Inflammatory macrophage treated with lipopolysaccharide for 1 hour (primary cell): ENCODE results near the gene C16orf54.
"Not testable (repeated sequence)": the region's sequence is repeated elsewhere in the genome, so short reads cannot be mapped to it uniquely, and the experiment has no call there.

Source experiments
- DNase-seq, 2 donors: peaks; one replicate each; pipeline ENCODE4 v3.0.0-alpha.2; 2020 to 2022

The C16orf54 gene

DNA sequence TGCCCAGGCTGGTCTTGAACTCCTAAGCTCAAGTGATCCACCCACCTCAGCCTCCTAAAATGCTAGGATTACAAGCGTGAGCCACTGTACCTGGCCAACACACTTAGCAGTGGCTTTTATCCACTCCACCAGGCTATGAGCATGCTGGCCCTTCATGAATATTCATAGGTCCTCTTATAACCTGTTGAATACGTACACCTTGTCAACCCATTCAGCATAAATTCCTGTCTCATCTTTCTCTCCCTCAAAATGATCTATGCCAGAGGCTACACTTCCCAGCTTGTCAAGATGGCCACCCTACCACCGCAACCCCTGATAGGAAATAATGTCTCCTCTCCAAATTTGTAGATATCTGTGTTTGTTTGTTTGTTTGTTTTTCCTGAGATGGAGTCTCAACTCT lies 21.3 kb upstream of the C16orf54 start:
- no peak for DNase-seq

DNA sequence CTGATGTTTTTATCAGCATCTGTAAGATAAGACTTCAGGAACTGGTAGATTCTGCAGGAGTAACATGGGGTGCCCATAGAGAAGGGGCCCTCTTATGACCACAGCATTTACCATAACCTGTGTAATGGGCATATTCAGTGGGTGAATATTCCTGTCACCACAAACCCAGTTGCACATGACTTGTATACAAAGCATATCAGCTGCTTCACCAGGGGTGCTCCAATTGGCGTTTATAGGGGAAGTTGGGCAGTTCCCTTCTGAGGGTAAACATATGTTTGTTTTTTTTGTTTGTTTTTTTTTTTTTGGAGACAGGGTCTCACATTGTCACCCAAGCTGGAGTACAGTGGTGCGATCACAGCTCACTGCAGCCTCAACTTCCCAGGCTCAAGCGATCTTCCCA lies 20.8 kb upstream of the C16orf54 start:
- no peak for DNase-seq

DNA sequence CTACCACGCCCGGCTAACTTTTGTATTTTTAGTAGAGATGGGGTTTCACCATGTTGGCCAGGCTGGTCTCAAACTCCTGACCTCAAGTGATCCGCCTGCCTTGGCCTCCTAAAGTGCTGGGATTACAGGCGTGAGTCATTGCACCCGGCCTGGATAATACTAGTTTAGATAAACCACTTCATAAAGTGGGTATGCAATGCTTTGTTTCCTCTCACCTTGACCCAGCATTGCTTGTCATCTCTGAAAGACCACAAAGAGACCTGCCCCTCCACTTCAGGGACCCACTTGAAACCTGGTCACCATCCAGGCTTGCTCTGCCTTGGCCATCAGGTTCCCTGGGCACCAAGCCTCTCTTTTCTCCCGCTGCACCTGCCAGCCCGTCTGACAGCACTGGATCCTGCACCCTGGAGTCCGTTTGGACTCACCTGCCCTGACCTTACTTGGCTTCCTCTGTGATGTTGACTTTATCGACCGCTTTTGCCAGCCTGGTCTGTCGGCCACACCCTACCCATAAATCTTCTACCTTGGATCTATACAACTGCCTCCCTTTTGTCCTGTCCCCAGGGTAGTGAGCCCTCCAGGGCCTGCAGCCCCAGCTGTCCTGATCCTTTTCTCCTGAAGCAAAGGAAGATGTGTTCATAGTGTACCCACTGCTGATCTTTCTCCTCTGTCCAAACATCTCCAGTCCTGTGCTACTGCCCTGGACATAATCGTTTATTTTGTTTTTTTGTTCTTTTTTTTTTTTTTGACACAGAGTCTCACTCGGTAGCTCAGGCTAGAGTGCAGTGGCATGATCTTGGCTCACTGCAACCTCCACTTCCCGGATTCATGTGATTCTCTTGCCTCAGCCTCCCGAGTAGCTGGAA lies 19.6 kb upstream of the C16orf54 start:
- DNase-seq, result no peak

DNA sequence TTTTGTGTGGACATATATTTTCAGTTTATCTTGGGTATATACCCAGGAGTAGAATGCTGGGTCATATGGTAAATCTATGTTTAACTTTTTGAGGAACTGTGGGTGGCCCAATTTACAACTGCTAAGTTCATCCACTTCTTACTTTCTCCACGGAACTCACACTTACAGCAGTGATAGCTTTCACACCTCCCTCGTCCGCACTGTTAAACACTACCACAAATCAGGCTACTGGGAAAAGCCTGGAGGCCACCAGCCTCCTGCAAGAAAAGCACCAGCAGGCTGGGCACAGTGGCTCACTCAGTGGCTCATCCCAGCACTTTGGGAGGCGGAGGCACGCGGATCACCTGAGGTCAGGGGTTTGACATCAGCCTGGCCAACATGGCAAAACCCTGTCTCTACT lies 17.5 kb upstream of the C16orf54 start:
- DNase-seq, result no peak

DNA sequence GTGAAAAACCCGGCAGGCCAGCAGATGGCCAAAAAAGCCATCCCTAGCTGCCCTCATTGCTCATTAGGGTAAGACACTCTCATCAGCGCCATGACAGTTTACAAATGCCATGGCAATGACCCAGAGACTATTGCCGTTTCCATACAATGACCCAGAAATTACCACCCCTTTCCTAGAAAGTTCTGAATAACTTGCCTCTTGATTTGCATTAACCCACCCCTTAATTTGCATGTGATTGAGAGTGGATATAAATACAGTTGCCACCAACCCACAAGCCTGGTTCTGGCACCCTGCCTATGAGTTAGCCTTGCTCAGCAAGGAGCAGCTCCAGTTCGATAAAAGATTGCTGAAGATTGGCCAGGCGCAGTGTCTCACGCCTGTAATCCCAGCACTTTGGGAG lies 16.1 kb upstream of the C16orf54 start:
- DNase-seq, result no peak

DNA sequence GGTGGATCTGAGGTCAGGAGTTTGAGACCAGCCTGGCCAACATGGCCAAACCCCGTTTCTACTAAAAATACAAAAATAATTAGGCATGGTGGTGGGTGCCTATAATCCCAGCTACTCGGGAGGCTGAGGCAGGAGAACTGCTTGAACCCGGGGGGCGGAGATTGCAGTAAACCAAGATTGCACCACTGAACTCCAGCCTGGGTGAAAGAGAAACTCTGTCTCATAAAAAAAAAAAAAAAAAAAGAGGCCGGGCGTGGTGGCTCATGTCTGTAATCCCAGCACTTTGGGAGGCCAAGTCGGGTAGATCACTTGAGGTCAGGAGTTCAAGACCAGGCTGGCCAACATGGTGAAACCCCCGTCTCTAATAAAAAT lies 15.5 kb upstream of the C16orf54 start:
- not testable (repeated sequence) for DNase-seq

DNA sequence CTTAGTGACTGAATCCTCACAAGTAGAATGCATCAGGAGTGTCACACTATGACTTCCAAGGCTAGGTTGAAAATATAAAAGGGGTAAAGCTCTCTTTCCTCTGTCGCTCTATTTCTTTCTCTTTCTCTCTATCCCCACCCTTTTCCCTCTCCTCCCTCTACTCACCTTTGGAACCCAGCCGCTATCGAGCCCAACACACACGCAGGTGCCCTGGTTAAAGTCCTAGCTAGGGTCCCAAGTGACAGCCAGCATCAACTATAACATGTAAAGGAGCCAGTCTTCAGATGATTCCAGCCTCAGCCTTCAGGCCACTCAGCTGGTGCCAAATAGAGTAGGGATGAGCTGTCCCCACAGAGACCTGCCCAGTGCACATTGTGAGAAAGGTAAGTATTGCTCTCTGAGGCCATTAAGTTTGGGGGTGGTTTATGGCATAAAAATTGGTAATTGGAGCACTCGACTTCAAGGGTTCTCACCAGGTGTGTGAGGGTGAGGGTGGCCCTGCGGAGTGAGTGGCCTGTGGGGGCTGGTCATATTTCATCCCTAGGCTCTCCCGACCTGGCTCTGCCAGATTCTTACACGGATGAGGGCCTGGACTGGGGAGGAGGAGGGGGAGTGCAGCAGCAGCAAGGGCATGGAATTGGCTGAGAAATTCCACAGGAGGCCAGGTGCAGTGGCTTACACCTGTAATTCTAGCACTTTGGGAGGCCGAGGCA lies 14.9 kb upstream of the C16orf54 start:
- DNase-seq, result no peak

DNA sequence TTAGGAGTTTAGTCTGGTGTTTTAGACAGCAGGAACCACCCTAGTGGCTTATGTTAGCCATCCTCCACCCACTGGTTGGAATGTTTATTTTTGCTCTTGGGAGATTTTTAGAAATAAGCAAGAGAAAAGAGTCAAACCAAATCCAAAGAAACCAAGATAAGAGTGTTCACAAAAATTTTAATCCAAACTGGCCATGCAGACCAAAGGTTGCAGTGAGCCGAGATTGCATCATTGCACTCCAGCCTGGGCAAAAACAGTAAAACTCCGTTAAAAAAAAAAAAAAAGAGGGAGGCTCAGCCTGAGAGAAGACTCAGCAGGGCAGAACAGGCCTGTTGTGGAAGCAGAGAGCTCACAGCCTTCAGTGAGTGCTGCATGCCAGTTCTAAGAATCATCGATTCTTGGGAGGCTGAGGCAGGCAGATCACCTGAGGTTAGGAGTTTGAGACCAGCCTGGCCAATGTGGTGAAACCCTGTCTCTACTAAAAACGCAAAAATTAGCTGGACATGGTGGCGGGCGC lies 12.2 kb upstream of the C16orf54 start:
- no peak for DNase-seq

DNA sequence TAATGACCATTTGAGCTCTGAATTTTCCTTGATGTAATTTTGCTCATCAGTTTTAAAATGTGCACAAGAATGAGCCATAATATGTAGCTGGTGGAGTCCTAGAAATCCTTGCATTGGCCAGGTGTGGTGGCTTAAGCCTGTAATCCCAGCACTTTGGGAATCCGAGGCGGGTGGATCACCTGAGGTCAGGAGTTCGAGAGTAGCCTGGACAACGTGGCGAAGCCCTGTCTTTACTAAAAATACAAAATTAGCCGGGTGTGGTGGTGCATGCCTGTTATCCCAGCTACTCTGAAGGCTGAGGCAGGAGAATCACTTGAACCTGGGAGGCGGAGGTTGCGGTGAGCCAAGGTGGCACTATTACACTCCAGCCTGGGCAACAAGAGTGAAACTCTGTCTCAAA lies 11.3 kb upstream of the C16orf54 start:
- DNase-seq, result not testable (repeated sequence)

DNA sequence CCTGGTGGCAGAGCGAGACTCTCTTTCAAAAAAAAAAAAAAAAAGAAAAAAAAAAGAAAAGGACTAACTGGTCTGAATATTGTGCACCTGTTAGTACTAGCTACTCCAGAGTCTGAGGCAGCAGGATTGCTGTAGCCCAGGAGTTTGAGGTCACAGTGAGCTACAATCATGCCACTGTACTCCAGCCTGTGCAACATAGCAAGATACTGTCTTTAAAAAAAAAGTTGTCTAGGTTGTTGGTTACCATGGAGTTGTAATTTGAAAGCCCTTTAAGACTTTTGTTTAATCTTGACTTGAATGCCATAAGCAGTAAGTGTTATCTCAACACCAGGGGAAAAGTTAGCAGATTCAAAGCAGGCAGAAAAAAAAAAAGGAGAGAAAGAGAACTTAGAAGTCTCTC lies 10.9 kb upstream of the C16orf54 start:
- no peak for DNase-seq

DNA sequence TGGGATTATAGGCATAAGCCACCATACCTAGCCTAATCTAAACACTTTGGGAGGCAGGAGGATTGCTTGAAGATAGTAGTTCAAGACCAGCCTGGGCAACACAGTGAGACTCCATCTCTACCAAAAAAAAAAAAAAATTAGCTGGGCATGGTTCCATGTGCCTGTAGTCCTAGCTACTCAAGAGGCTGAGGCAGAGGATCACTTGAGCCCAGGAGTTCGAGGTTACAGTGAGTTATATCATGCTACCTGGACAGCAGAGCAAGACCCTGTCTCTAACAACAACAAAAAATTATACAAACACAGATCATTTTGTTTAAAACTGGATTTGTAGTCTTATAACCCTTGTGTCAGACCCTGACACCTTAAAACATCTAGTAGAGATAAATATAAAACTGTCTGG lies 7.7 kb upstream of the C16orf54 start:
- DNase-seq, result no peak

DNA sequence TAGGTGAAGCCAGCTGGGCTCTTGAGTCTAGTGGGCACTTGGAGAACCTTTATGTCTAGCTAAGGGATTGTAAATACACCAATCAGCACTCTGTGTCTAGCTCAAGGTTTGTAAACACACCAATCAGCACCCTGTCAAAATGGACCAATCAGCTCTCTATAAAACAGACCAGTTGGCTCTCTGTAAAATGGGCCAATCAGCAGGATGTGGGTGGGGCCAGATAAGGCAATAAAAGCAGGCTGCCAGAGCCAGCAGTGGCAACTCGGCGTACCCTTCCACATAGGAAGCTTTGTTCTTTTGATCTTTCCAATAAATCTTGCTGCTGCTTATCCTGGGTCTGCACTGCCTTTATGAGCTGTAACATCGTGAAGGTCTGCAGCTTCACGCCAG lies 3.0 kb upstream of the C16orf54 start:
- DNase-seq, result not testable (repeated sequence)

DNA sequence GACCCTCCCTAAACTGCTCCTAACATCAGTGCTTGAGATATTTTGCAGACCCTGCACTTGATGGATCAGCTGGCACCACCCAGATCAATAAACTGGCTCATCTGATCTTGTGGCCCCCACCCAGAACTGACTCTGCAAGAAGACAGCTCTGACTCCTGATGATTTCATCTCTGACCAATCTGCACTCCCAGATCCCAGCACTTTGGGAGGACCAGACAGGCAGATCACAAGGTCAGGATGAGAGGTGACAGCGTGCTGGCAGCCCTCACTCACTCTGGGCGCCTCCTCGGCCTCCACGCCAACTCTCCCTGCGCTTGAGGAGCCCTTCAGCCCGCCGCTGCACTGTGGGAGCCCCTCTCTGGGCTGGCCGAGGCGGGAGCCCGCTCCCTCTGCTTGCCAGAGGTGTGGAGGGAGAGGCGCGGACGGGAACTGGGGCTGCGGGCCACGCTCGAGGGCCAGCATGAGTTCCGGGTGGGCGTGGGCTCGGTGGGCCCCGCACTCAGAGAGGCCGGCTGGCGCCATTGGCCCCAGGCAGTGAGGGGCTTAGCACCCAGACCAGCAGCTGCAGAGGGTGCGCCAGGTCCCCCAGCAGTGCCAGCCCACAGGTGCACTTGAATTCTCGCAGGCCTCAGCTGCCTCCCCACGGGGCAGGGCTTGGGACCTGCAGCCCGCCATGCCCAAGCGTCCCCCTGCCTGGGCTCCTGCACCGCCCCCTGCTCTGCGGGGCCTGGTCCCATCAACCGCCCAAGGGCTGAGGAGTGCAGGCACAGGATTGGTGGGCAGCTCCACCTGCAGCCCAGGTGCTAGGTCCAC lies 2.4 kb upstream of the C16orf54 start:
- no peak for DNase-seq

DNA sequence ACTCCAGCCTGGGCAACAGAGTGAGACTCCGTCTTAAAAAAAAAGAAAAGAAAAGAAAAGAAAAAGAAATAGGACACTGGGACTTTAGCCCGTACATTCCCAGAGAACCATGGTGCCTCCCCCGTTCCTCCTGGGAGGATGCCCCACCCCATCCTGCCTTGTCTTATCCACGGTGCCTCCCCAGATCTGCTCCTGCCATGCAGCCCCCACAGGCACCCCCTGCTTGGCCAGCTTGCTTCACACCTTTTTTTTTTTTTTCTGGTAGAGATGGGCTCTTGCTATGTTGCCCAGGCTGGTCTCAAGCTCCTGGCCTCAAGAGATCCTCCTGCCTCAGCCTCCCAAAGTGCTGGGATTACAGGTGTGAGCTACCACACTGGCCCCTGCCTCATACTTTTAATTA lies 728 bp upstream of the C16orf54 start:
- not testable (repeated sequence) for DNase-seq

DNA sequence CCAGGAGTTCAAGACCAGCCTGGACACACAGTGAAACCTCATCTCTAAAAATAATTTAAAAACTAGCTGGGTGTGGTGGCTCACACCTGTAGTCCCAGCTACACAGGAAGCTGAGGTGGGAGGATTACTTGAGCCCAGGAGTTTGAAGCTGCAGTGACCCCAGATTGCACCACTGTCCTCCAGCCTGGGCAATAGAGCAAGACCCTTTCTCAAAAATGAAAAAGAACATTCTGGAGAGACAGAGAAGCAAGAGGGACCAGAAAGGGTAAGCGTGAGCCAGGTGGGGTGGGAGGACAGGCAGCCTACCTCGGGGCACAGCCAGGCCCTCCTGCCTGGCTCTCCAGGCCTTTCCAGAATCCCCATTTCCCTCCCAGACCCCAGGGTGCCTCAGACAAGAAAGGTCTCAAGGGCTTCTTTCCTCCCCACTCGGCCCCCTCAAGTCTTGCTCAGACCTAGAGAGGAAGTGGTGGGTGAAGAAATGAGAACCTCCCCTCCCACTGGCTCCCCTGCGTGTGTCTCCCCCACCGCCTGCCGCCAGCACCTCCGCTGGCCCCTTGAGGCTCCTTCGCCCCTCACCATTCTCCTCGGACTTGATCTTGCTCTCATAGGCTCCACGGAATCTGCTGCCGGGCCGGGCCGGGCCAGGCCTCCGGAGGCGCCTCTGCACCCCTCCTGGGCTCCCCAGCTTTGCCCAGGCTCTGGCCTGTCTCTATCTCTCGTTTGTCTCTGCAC lies 503 bp downstream of the C16orf54 start:
- peak; percentile 58 to 60 for DNase-seq

DNA sequence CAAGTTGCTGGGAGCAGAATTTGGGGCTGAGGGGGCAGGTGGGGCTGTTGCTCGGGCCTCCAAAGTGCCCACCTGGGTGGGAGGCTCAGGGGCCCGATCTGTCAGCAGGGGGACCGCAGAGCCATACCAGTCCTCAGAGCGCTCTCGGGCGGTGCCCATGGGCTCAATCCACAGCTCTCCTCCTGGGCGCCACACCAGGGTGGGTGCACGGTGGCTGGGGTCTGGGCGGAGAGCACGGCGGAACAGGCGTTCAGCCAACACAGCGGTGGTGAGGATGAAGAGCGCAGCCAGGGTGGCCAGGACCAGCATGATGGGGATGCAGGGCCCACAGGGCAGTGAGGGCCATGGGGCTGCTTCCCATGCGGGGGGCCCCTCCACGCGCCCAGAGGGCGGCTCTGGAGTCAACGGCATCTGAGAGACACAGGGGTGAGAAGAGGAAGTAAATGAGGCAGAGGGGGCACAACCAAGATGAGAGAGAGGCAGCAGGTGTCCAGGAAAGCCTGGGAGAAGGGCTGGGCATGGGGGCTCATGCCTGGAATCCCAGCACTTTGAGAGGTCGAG lies 1.2 kb downstream of the C16orf54 start:
- DNase-seq, result no peak

DNA sequence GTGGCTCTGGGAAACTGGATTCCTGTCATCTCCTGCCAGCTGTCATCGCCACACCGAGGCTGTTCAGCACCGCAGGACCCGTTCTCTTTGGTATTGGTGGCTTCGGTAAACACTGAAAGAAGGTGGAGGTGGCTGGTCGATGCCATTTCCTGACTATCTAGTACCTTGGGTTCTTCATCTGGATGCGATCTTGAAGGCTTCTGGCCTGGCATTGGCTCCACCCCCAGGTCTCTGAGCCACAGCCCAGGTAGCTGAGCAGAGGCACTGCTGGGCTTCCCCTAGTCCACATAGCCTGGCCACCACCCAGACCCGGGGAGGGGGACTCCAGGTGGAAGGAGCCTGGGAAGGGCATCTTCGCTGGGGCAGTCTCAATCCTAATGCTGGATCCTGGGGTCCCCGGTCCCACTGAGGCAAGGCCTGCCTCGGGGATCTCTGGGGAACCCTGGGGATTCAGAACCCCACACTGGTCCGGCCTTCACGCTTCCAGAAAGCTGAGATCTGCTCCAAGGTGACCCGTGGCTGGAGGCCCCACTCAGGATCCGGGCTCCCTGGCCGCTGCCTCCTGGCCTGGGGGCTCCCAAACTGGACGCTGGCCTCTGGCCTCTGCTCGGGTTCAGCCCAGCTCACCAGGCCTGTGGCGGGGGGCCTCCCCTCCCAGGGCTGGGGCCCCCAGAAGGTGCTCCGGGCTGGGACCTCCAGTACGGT lies 1.8 kb downstream of the C16orf54 start:
- no peak for DNase-seq

DNA sequence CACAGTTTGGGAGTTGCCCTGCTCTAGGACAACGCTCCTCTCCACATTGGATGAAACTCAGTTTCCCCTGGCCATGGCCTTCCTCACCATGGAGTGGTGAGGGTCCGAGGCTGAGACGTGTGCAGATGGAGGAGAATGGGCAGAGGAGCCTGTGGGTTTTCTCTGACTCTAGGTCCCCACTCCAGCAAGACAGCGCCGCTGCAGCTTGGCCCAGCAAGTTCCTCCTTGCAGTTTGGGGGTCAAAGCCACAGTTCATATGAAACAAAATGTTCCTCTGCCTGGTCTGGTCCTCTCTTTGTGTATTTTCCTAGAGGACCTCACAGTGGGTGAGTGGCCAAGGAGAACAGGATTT lies 2.3 kb downstream of the C16orf54 start:
- DNase-seq, result no peak

DNA sequence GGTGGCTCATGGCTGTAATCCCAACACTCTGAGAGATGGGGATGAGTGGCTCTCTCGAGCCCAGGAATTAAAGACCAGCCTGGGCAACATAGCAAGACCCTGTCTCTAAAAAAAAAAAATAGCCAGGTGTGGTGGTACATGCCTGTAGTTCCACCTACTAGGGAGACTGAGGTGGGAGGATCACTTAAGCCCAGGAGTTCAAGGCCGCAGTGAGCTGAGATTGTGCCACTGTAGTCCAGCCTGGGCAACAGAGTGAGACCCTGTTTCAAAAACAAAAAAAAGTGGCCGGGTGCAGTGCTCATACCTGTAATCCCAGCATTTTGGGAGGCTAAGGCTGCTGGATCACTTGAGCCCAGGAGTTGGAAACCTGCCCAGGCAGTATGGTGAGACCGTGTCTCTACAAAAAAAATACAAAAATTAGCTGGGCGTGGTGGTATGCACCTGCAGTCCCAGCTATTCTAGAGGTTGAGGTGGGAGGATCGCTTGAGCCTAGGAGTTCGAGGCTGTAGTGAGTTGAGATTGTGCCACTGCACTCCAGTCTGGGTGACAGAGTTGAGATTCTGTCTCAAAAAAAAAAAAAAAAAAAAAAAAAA lies 3.0 kb downstream of the C16orf54 start:
- DNase-seq, result no peak

DNA sequence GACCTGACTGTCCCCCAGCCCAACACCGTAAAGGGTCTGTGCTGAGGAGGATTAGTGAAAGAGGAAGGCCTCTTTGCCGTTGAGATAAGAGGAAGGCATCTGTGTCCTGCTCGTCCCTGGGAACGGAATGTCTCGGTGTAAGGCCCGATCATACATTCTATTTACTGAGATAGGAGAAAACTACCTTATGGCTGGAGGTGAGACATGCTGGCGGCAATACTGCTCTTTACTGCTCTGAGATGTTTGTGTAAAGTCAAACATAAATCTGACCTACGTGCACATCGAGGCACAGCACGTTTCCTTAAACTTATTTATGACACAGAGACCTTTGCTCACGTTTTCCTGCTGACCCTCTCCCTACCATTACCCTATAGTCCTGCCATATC lies 5.2 kb downstream of the C16orf54 start:
- DNase-seq, result not testable (repeated sequence)

DNA sequence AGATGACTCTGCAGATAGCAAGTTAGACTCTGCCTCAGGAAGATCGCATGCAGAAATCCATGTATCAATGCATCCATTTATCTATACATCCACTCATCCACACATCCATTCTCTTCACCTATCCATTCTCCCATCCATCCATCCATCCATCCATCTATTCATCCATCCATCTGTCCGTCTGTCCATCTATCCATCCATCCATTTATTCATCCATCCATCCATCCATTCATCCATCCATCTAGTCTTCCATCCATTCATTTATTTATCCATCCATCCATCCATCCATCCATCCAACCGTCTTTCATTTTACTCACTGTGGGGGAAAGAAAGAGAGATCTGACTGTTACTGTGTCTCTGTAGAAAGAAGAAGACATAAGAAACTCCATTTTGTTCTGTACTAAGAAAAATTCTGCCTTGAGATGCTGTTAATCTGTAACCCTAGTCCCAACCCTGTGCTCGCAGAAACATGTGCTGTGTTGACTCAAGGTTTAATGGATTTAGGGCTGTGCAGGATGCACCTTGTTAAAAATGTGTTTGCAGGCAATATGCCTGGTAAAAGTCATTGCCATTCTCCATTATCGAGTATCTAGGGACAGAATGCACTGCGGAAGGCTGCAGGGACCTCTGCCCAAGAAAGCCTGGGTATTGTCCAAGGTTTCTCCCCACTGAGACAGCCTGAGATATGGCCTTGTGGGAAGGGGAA lies 5.7 kb downstream of the C16orf54 start:
- DNase-seq, result not testable (repeated sequence)
